NCI-H2107 (cell line): Measurements from ENCODE around the gene KIF25.

Source experiments
- DNase-seq: peaks from one replicate; lab custom pipeline; 2025; lab: John Stamatoyannopoulos, UW

KIF25 gene

DNA sequence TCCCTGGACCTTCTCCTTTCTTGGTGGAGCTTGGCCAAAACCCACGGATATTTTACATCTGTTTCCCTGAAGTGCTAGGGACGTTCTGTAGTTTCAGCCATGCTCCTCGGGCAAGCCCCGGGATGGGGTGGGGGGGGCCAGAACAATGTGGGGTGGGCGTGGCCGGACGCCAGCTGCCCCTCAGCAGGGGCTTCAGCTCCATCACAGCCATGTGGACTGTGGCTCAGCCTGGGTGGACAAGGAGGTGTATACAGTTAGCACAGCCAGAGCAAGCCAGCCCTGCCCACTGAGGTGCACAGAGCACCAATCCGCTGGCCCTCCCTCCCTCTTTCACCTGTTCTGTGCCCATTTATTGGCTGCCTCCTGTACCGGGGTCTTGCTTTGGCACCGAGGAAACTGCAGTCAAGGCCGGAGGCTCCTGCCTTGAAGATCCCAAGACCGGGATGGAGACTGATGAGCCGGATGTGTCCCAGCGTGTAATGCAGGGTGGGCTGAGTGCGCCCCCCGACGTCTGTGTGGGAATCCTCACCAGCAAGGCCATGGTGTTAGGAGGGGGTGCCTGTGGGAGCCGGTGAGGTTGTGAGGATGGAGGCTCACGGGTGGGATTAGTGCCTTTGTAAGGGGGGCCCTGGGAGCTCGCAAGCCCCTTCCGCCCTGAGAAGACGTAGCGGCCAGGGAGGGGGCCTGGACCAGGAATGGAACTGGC, 53.6 kb downstream of the KIF25 start:
- DNase-seq: no peak

DNA sequence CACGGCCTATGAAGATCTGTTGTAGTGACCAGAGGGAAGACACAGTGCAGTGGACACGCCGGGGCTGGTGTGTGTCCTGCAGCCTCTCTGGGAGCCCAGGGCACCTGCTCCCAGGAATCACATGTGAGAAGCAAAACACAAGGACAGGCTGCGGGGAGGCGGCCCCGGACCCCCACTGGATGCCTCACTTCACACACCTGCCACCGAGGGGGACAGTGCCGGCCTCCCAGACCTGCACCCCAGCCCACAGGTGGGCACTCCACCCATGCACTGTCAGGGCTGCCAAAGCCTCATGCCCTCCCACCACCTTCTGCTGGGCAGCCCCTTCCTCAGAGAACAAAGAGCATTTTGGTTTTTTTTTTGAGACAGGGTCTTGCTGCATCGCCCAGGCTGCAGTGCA, 54.2 kb downstream of the KIF25 start:
- no peak for DNase-seq

DNA sequence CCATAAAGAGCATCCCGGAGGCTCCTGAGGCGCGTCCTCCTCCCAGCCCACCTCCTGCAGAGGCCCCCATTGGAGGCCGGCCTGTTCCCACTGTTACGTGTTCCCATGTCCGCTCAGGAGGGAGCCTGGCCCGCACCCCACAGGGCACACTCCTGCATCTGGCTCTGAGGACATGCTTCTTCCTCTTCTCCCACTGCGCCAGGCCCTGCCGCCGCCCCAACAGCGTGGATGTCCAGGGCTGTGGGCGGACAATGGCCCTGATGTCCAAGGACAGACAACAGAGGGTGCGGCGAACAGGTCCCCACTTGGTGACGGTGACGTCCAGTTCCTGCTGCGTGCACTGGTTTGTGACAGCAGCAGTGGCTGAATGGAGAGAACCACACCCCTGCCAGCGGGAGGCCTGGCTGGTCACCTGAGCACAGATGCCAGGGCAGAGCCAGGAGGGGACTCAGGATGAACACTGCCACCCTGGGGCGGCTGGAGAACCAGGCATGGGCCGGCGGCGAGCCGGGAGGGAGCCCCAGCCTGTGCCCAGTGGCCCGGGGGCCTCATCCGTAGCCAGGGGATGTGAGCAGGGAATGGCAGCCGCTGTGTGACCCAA, 54.9 kb downstream of the KIF25 start:
- DNase-seq: no peak

DNA sequence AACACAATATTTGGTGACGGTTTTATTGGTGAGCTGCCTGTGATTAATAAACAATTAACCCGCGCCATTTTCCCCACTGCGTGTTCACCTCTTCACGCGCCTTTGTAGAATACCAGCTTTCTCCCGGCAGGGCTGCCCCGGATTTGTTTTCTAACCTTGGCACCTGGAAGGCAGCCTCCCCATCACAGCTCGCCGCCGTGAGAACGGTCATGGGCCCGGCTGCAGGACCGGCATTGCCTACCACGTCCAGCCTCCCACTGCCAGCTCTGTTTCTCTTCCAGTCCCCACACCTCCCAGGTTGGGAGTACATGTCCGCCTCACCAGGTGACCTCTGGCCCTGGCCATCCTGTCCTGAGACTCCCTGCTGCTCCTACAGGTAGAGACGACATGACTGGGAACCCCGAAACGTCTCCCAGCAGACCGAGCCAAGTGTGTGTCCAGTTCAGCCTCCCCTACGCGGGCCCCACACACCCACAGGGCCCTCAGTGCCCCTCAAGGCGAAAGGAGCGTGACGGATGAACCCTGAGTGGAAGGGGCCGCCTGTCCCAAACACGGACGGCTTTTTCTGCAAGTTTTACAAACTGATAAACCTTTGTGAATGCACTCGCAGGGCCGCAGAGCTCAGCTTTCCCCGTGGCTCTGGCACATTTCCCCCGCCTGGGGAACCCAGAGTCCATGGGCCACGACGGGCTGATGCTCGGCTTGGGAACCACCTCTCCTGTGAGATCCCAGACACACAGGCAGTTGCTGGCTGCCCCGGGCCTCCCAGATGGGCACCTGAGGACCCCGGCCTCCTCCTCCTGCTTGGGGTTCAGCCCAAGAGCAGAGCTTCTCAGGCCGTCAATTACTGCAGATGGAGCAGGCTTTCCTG, 55.9 kb downstream of the KIF25 start:
- DNase-seq: no peak

DNA sequence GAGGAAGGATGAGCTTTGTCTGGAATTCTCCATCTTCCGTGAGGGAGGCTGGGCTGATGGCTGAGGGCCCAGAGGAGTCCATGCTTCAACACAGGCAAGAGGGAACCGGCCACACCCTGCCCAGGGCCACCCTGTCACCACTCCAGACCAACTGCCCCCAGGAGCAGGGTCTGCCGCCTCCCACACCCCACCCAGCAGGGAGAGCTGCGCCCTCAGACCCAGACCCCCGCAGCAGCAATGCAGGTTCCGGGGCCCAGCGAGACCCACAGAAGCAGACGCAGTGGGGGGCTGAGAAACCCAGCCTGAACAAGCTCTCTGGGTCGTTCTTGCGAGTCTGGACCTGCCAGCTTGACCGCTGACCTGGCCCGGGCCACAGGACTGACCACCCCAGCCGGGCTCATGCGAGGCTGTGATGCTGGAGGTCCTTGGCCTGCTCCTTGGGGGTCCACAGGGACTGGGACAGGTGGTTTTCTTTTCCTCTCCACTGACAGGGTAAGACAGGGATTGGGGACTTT, 56.5 kb downstream of the KIF25 start:
- DNase-seq: no peak

DNA sequence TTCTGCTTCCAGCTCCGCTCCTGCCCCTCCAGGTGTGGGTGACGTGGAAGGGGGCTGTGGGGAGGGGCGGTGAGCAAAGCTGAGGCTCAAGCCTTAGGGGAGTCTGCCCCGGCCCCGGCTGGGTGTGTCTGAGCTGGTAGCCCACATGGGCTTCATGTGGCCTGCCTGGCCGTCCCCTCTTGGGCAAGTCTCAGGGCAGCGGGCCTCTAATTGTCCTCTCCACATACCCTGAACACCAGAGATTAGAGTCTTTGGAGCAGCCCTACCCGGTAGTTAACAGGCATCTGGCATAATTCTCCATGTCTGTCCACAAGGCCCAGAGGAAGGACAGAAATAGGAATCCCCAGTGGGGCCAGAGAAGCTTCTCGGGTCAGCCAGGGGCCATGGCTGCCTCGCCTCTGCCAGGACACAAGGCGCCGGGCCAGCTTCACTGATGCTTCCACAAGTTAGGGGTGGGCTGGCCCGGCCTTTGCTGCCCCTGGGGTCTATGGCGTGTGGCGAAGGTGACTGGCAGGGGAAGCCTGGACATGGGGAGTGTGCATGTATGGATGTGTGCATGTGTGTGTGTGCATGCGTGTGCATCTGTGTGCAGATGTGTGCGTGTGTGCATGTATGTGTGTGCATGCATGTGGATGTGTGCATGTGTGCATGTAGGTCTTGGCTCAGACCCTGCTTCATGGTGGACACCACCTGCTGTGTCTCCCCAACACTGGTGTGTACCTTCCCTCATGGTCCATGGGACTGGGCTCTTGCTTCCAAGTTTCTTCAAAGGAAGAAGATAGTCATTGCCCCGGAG, 57.5 kb downstream of the KIF25 start:
- DNase-seq: no peak

DNA sequence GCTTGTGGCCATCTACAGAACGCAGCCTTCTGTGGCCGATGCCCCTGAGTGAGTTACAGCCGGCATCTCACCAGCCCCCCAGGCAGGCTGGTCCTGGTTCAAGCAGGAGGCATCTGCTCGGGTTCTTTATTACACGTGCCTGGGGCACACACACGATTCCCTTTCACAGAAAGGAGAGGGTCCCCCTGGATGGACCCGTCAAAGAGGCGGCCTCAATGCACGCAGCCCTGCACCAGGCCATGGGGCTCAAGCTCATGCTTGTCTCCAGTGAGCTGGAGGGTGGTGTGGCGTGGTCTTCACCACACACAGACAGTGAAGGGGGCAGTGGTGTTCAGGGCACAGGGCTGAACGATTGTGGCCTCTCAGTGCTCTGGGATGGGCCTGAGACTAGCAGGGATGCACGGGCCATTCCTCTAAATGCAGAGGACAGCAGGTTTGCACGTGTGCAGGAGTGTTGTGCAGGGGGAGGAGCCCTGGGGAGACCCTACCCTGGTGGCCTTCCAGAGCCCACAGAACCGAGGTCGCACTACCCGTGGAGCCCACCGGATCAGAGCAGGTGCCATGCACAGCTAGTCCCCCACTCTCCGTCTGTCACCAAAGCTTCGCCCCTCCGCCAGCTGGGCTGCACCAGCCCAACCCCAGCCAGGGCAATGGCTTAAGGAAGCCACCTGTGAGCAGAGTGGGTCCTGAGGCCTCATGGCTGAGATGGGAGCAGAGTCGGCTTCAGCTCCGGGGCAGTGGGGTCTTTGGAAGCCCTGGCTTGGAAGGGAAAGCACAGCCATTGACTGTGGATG, 58.4 kb downstream of the KIF25 start:
- DNase-seq: no peak

DNA sequence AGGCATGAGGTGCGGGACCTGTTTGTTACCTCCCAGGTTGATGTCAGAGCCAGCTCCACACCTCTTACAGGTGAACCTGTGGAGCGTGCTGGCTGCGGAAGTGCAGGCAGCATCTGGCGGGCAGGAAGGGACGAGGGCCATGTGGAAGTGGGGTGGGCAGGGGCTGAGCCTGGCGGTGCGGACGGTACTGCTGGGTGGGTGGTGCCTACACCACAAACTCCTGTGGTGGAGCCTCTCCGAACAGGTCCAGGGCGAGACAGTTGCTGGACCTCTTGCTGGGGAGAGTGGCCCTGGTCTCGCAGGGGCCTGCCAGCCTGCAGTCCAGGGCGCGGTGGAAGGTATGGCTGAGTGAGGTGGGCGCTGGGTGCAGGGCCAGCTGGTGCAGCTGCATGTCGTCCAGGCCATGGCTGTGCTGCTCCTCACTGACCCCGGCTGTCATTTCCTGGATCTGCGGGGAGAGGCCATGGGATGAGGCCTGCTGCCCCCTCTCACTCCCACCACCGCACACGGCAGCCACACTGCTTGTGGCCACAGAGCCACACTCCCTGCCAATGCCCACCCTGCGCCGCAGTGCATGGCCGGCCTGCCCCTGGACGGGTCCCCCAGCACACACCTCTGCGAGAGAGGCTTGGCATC, 59.5 kb downstream of the KIF25 start:
- no peak for DNase-seq

DNA sequence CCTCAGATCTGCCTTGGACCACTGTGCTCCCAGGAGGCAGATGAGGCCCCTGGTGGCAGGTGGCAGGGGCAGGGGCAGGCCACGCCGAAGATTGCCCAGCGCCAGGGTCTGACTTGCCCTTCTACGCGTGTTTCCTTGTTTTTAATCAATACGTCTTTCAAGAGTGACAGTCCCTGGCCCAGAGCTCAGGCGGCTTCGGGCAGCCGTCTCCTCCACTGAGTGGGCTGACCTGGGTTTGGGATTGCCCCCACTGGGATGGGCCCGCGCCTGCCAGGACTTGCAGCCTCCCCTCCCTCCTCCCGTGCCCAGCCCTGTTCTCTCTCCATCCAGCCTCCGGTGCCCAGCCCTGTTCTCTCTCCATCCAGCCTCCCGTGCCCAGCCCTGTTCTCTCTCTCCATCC, 60.4 kb downstream of the KIF25 start:
- no peak for DNase-seq

DNA sequence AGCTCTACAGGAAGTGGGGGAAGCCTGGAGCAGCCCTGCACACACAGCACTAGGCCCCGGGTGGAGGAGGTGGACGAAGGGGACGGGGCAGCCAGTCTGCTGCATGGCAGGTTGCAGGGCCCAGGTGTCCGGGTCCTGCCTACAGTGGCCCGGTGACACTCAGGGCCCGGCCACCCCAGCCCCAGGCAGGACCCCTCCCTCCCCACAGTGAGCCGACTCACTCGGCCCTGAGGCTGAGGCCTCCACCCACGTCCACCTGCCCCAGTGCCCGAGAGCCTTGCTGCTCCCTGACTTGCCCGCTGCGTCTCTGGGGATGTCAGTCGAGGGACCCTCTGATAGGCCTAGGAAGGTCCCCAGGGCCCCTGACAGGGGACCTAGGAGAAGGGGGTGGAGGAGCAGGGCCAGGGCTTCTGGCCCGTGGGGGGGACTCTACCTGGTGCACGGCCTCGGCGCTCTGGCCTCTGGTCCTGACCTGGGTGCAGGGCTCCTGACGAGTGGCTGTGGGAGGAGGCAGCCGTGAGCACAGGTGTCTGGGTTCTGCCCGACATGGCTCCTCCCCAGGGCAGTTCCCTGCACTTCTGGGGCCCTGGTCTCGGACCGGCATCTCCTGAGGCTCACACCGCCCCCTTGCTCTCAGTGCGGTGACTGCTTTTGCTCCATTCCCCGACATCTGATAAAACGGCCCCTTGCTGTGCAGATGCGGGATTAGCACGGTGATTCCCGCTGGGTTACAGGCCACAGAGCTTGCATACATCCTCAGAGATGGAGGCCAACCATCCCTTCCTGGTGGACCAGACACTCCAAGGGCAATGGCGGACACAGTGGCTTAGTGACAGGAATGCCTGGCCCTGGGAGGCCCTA, 61.5 kb downstream of the KIF25 start:
- no peak for DNase-seq

DNA sequence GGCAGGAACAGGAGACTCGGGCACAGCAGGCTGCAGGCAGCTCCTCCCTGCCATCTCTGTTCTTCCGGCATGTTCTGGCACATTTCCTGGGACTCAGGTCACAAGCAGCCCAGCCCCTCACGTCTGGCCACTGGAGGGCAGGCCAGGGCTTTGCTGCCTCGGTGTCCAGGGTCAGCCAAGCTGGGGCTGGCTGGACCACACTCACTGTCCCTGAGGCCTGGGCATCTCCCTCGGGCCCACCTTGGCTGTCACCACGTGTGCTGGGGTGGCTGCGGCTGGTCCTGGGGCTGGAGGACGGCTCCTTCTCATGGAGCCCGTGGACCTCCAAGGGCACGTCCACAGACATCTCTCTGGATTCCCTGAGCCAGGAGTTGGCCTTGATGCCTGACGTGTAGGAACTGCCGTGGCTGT, 63.1 kb downstream of the KIF25 start:
- DNase-seq: no peak

DNA sequence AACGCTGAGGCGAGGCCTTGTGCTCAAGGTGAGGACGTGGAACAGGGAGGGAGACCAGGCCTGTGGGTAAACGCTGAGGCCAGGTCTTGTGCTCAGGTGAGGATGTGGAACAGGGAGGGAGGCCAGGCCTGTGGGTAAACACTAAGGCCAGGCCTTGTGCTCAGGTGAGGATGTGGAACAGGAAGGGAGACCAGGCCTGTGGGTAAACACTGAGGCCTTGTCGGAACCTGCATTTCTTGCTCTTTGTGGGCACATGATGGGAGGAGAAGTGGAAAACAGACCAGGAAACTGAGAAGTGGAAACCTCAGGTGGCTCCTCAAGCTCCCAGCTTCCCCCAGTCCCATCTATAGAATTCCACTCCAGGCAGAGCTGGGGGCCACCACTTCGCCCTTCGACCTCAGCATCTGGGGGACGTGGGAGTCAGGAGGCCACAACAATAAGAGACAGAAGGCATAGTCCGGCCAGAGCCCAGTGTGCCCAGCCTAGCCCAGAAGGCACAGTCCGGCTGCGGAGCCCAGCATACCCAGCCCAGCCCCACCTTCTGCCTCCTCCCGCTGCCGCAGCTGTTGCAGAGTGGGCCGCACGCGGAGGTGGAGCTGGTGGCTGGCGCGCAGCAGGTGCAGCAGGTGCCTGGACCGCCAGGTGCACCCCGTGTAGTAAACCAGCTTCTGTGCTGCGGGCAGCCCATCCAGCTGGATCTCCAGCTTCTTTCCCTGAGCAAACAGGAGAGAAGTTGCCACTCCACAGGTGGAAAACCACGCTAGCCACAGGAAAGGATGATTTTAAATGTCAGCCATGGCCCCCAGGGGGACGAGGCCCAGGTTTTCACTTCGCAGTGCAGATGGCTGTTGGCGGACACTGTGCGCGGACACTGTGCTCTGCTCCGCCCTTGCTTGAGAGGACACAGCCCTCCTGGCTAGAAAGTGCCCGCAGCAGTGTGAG, 64.1 kb downstream of the KIF25 start:
- peak; percentile 85 for DNase-seq

DNA sequence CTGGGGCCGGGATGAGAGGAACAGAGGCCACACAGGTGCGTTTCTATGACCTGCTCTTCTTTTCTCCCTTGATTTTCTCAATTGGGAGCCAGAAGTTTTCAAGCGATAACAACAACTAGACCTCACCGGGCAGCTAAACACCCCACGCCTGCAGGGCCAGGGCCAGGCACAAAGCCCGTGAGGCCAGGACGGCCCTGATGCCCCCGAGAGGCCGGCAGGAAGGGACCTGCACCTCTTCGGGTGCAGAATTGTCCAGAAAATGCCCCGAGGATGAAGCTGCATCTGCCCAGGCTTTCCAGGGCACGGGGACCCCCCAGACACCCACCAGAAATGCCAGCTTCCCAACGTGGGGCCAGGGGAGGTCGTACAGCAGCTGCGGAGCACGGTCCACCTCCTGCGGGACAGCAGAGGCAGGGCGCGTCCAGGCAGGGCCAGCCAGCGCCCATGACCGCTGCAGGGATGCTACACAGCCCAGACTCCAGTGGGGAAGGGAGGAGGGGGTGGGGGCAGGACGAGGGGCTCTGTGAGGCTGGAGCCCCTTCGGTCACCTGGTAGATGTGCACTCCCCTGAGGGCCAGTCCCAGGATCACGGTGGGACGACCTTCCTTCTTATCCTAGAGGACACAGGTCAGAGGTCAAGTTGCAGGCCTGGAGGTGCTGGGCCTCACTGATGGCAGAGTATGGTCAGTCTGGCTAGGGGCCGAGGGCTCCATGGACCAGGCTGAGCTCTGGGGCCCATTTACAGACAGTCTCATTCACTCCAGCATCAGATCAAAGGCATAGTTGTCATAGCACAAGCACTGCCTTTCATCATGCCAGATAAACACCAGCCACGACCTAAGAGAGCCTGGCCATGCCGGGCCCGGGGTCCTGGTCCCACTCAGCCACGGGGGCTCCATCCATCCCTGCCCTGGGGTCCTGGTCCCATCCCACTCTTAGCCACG, 65.1 kb downstream of the KIF25 start:
- no peak for DNase-seq

DNA sequence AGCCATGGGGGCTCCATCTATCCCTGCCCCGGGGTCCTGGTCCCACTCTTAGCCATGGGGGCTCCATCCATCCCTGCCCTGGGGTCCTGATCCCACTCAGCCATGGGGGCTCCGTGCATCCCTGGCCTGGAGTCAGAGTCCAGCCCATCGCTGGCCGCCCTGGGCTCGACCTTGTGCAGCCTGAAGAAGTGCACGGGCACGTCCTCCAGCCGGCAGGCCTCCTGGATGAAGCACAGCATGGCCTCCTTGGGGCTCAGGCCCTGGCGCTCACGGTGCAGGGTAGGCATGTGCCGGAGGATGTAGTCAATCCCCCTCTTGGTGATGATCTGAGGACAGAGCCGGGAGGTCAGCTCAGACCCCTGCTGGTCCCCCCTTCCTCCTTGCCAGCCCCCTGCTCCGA, 66.0 kb downstream of the KIF25 start:
- DNase-seq: no peak

DNA sequence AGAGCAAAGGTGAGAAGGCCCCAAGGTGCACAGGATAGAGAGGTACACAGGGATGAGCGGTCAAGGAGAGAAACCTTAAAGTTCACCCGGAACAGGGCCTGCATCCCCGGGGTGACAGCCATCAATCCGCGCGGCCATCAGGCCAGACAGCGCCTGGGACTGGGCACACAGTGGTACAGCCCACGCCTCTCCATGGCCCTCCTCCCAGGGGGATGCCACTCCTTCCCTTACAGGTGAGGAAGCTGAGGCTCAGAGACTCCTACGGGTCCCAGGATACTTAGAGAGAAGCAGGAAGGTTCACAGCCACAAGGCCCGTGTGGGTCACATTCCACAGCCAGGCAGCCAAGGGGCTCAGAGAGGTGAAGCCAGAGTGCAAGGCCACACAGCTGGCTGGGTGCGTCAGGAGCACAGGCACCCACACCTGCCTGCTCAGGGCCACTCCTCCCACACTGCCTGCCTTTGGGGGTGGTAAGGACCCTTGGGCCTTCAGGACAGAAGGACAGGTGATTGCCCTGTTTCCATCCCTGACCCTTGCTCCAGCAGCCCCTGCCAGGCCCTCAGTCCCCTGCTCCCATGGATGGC, 66.8 kb downstream of the KIF25 start:
- DNase-seq: no peak

DNA sequence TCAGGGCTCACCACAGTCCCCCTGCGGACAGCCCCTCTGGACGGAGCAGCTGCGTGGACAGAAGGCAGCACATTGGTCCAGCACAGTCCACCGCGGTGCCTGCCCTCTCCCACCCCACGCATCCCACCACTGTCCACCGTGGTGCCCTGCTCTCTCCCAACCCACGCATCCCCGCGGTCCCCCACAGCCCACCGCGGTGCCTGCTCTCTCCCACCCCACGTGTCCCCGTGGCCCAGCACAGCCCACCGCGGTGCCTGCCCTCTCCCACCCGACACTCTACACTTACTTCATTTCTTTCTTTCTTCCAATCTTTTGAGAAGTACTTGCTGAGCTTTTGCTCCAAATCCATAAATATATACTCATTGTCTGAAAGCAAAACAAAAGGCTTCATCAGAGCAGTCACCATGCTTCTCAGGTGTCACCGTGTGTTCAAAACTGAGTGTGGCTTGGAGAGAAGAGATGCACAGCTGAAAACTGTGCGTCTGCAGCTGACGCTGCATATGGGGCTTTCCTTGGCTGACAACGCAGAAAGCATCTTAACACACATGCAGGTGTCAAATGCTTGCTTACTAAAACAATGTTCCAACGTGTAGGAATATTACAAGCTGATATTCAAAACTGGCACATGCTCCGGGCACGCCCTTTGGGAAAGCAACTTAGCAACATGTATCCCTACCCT, 69.7 kb downstream of the KIF25 start:
- no peak for DNase-seq

DNA sequence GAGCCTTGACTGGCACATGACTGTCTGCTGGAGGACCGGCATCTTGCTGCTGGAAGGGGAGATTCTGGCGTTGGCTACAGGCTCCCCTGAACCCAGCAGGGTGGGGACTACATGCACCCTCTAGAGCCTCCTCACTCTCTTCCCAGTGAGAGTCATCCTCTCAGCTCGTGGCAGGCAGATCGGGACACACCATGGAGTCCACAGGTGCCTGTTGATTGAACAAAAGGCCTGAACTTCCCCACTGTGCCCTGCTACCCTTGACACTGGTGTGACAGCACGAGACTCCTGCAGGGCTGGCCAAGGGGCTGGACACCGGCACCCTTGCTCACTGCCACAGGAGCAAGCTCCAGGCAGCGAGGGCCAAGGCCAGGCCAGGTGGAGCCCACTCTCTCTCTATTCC, 73.3 kb downstream of the KIF25 start:
- DNase-seq: no peak
